Measurements from ENCODE around the gene MOV10. TPM values are rescaled to one million over a fixed set of nuclear protein-coding genes. Genes with fewer than 3 reads are reported as not detected.
A peak's percentile ranks its signal among the peaks of the same experiment; 100 is the strongest.

The MOV10 gene
- total RNA-seq, 1 donor from 2014 or later, result 50.2 TPM

- no peak for ATAC-seq
Observed at GRCh38 chr1:112737573-112737972, 63.1 kb downstream of the MOV10 start.

GRCh38 chr1:112743174-112744008, 68.9 kb downstream of the MOV10 start:
- peak; percentile 48 for ATAC-seq

DNA sequence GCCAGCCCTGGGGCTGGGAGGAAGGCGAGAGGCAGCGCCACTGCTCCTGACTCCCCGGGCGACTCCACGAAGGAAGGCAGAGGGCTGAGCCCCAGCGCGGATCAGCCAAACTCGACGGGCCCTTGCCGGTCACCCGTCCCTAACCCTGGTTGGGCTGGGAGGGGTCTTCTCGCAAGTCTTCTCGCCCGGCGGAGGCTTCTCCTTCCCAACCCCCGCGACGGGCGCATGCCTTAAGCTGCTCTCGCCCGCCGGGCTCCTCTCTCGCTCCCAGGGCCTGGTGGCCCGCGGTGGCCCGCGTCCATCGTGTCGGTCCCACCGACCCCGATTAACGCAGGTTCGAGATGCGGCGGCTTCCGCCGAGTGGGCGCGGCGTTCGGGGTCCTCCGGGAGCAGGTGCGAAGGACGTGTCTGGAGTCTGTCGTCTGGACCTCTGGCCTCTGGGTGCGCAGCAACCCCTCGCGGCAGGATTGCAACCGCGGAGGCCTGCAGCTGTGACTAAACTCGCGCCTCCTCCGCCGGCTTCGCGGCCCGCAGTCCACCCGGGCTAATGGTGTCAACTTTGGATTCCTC, 69.6 kb downstream of the MOV10 start:
- ATAC-seq, result peak; percentile 66

DNA sequence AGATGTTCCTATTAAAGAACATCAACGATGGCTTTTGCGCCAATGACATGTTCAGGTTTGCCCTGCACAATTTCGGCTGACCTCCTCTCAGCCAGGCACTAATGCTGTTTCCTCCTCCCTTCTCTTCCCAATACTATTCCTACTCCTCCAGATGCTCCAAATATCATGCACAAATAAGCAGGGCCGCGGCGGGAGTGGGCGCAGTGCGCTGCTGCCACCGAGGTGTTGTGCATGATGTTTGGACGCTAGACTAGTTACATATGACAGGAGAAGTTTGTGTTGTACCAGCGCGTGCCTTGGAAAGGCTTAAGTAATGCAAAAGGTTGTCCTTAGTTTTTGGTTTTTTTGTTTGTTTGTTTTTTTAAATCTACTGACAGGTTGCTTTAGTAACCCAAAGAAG, 73.9 kb downstream of the MOV10 start:
- ATAC-seq, result no peak

Other genes starting within 250 kb of the MOV10 start
- 4.4 TPM for gene WNT2B, start 165.7 kb upstream of the MOV10 start, total RNA-seq
- 13.1 TPM for gene ST7L, start 55.5 kb upstream of the MOV10 start, total RNA-seq
- 142 TPM for gene CAPZA1, start 54.8 kb upstream of the MOV10 start, total RNA-seq
- 69.5 TPM for gene RHOC, start 32.5 kb downstream of the MOV10 start, total RNA-seq
- 2.1 TPM for gene PPM1J, start 40.7 kb downstream of the MOV10 start, total RNA-seq

Measured in esophagus mucosa (tissue), 1 donor.